ENCODE results near the gene ABCC1.
"Not testable (repeated sequence)": the region's sequence is repeated elsewhere in the genome, so short reads cannot be mapped to it uniquely, and the experiment has no call there.

GRCh38 chr16:15936809-15937208 lies 12.6 kb upstream of the ABCC1 start:
- not testable (repeated sequence) for TF ChIP-seq CTCF (IDR thresholded peaks at IDR 0.05; ENCODE audit: low read depth, low read length, poor library complexity, severe bottlenecking); EZH2phosphoT487 (IDR thresholded peaks at IDR 0.05; ENCODE audit: borderline replicate concordance, low read length)

Measured in DOHH2 (cell line).